Calu3 (cell line): Measurements from ENCODE around the gene PLPP6. TPM values are rescaled to one million over a fixed set of nuclear protein-coding genes. Genes with fewer than 3 reads are reported as not detected.

Experiments
- BruUV-seq: library from RNA; stranded (reverse); fragments of 400-500 nt; replicated peaks from 2 replicates; lab custom pipeline; 2021; lab: Mats Ljungman, UMichigan
- CTCF ChIA-PET: fragments of 300-600 bp; sonication (Branson Sonifier 250); formaldehyde crosslinking; loops from one replicate; lab custom pipeline; 2022; ENCODE audit warnings: antibody characterized with exemption; lab: Charles Lee
- DNase-seq: peaks from one replicate; pipeline ENCODE4 v3.0.0; 2022
- H3K27ac Mint-ChIP-seq: one replicate; pipeline ENCODE4 v1.8.0; 2022; ENCODE audit warnings: mixed read lengths; ENCODE audit not compliant: unreplicated experiment
- H3K27me3 Mint-ChIP-seq: one replicate; pipeline ENCODE4 v1.8.0; 2022; ENCODE audit warnings: mixed read lengths; ENCODE audit not compliant: unreplicated experiment
- H3K36me3 Mint-ChIP-seq: one replicate; pipeline ENCODE4 v1.8.0; 2022; ENCODE audit warnings: mild to moderate bottlenecking, moderate library complexity, mixed read lengths; ENCODE audit not compliant: insufficient read depth, unreplicated experiment
- H3K4me1 Mint-ChIP-seq: one replicate; pipeline ENCODE4 v1.8.0; 2022; ENCODE audit warnings: mild to moderate bottlenecking, low read depth, mixed read lengths; ENCODE audit not compliant: unreplicated experiment
- H3K4me3 Mint-ChIP-seq: one replicate; pipeline ENCODE4 v1.8.0; 2022; ENCODE audit warnings: mild to moderate bottlenecking, low read depth, moderate library complexity, mixed read lengths; ENCODE audit not compliant: unreplicated experiment
- H3K9me3 Mint-ChIP-seq: one replicate; pipeline ENCODE4 v1.8.0; 2022; ENCODE audit warnings: low read depth, mixed read lengths; ENCODE audit not compliant: unreplicated experiment
- intact Hi-C: fragments of 100-400 bp; cut with micrococcal nuclease; formaldehyde crosslinking; loops from one replicate; pipeline ENCODE4 v1.10.0; 2022; ENCODE audit not compliant: unreplicated experiment
- total RNA-seq: library from RNA; stranded (reverse); gene quantifications from 2 replicates; pipeline ENCODE4 v1.2.3, GENCODE V29; 2022
- TF ChIP-seq, protein P1 (sequence below): fragments of 200-600 bp; IDR thresholded peaks from one replicate; pipeline ENCODE4 v1.8.0; 2022; ENCODE audit warnings: antibody characterized with exemption; ENCODE audit not compliant: unreplicated experiment

The PLPP6 gene
- total RNA-seq, 1 experiment from 2014 or later, result 10.3 TPM

DNA sequence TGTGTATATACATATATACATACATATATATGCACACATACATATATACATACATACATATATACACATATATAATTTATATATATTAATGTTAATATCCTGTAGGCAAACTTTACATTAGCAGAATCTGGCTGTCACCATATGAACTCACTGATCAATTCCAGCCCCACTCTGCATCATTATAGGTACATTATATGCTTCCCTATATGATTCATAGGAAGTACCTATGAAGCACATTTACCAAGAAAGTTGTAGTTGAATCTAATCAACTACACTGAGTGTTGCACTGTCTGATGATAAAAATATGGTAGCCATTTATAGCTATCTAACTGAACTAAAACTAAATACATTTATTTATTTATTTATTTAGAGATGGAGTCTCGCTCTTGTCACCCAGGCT lies 9.6 kb downstream of the PLPP6 start:
- Mint-ChIP-seq H3K9me3 (no peaks in the 10 kb centered on the region), H3K27me3 (no peaks in the 10 kb centered on the region), H3K27ac (no peak overlapping the region), H3K36me3 (peaks cover 2% of the 10 kb centered on the region), H3K4me3 (no peak overlapping the region), H3K4me1 (peaks cover 4% of the 10 kb centered on the region)
- TF ChIP-seq, protein P1, sequence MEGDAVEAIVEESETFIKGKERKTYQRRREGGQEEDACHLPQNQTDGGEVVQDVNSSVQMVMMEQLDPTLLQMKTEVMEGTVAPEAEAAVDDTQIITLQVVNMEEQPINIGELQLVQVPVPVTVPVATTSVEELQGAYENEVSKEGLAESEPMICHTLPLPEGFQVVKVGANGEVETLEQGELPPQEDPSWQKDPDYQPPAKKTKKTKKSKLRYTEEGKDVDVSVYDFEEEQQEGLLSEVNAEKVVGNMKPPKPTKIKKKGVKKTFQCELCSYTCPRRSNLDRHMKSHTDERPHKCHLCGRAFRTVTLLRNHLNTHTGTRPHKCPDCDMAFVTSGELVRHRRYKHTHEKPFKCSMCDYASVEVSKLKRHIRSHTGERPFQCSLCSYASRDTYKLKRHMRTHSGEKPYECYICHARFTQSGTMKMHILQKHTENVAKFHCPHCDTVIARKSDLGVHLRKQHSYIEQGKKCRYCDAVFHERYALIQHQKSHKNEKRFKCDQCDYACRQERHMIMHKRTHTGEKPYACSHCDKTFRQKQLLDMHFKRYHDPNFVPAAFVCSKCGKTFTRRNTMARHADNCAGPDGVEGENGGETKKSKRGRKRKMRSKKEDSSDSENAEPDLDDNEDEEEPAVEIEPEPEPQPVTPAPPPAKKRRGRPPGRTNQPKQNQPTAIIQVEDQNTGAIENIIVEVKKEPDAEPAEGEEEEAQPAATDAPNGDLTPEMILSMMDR, result no peak
- CTCF ChIA-PET, result no interaction called here
- no peak for DNase-seq
- no TSS peak for BruUV-seq
- intact Hi-C loops, result no loop called here

DNA sequence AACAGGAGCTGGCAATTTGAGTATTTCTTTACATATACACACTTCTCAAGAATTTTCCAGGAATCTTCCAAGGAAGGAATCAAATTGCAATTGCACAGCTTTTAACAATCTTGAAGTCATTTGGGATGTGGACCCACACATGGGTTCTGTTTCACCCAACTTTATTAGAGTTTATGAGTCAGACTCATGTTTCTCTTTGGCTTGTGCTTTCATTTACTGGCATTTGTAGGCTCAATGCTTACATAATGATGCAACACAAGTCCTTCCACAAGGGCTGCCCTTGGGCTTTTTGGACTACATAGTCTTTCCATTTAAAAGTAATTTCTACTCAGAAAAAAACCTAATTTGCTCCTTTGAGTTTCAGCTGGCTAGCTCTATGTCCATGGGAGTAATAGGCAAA lies 12.7 kb downstream of the PLPP6 start:
- no TSS peak for BruUV-seq
- intact Hi-C loops, result no loop called here
- no peak overlapping the region for H3K4me3 Mint-ChIP-seq
- CTCF ChIA-PET, result no interaction called here
- TF ChIP-seq, protein P1, result no peak
- no peak overlapping the region for H3K27ac Mint-ChIP-seq
- no peaks in the 10 kb centered on the region for H3K9me3 Mint-ChIP-seq
- no peaks in the 10 kb centered on the region for H3K27me3 Mint-ChIP-seq
- H3K4me1 Mint-ChIP-seq, result no peaks in the 10 kb centered on the region
- H3K36me3 Mint-ChIP-seq, result no peaks in the 10 kb centered on the region
- no peak for DNase-seq

DNA sequence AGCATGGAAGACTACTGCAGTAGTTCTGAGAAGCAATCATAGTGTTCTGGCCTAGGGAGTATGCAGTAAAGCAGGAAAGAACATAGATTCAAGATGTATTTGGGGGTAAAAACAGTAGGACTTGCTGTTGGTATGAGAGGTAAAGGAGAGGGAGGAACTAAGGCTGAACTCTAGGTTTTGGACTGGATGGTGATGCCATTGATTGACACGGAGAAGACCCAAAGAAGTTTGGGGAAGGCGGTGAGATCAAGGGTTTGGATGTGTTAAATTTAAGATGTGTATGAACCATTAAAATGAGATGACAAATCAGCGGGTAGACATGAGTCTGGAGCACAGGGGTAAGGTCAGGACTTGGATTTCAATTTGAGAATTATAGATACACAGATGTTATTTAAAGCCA lies 15.3 kb downstream of the PLPP6 start:
- H3K27ac Mint-ChIP-seq, result no peak overlapping the region
- CTCF ChIA-PET, result interaction anchor here (0.6 to 1.3 kb wide), 4 partner anchors 12 to 1200 kb away, joined by 3 to 11 read pairs (median 4); partner anchors contain the start of gene SPATA6L

DNA sequence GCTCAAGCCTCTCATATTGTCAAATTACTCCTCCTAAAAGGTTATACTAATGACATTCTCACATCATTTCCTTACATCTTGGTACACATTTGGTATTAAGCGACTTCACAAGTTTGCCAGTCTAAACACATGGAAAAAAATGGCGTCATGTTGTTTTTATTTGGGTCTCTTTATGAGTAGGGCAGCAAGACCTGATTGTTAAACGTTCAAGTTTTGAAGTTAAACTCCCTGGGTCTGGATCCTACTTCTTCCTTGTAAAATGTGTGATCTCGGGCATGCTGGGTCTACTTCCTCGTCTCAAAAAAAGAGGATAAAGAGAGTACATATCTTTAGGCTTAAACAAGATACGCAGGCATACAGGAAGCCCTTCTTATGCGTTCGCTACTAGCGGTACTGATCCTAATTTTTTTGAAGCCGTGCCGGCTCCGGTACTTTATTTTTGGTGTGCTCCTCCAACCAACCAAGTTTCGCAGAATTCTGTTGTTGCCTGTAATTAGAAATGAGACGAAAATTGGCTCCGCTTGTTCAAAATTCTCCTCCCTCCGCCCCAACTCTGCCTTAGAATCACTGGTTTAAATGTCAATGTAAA lies 16.7 kb downstream of the PLPP6 start:
- Mint-ChIP-seq H3K27ac (no peak overlapping the region), H3K9me3 (no peaks in the 10 kb centered on the region), H3K27me3 (no peaks in the 10 kb centered on the region), H3K4me3 (no peak overlapping the region), H3K4me1 (no peaks in the 10 kb centered on the region), H3K36me3 (no peaks in the 10 kb centered on the region)
- CTCF ChIA-PET, result interaction anchor here (0.7 to 1.3 kb wide), 2 partner anchors 13 to 21 kb away, joined by 3 to 11 read pairs; partner anchors contain the start of gene SPATA6L
- intact Hi-C loops, result no loop called here
- DNase-seq, result no peak
- TF ChIP-seq, protein P1, result no peak
- TSS peak; percentile 96 for BruUV-seq

More for the DNA sequence above, 15.3 kb downstream of the PLPP6 start:
- Mint-ChIP-seq H3K9me3 (no peaks in the 10 kb centered on the region), H3K27me3 (no peaks in the 10 kb centered on the region), H3K36me3 (no peaks in the 10 kb centered on the region), H3K4me3 (no peak overlapping the region), H3K4me1 (no peaks in the 10 kb centered on the region)
- intact Hi-C loops, result no loop called here
- no peak for DNase-seq
- TF ChIP-seq, protein P1, result no peak
- BruUV-seq, result no TSS peak
